Activated CD4-positive, alpha-beta T cell treated with anti-CD3 and anti-CD28 coated beads, Interleukin-2, Interleukin-4, amounts not matched to agents 100 ng/mL and 50 ng/mL, durations not matched to agents 16 hours and 8 hours (primary cell): ENCODE results near the gene ATP2C2.
"Not testable (repeated sequence)": the region's sequence is repeated elsewhere in the genome, so short reads cannot be mapped to it uniquely, and the experiment has no call there.

Experiments
- DNase-seq: peaks from one replicate; pipeline ENCODE4 v3.0.0-alpha.2; 2020; ENCODE audit warnings: low spot score

Gene ATP2C2

GRCh38 chr16:84367297-84367680 is 1.0 kb upstream of the ATP2C2 start:
- no peak for DNase-seq

GRCh38 chr16:84367750-84368307 is 509 bp upstream of the ATP2C2 start:
- DNase-seq: no peak

GRCh38 chr16:84369105-84369504 is 767 bp downstream of the ATP2C2 start:
- DNase-seq: no peak

DNA sequence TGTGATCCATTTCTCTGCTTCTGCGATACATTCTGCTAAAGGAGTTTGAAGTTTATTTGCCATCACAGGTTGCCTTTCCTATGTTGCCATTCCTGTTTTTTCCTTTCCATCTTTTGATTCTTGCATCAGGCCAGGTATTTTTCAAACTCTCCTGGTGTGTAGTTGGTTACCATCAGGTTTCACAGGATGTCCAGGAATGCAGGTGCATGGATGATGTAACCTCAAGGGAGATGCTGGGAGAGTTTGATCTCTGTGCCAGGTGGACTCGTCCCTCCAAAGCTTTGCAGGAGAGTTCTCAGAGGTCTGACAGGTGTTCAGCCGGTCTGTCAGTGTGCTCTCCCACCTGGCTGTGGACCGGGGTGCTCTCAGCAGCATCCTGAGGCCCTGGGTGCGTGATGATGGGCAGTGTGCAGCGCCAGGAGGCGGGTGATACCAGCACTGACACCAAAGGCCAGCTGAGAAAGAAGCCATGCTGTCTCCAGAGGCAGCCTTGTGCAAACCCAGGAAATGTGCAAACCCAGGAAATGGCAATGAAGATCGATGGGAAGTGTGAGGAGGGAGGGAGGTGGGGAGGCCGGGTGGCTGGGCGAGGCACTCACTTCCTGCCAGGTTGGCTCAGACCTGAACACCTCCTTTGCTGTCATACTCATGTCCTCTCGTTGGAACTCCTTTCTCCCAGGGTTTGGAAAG is 1.7 kb downstream of the ATP2C2 start:
- no peak for DNase-seq

GRCh38 chr16:84370723-84371552 is 2.6 kb downstream of the ATP2C2 start:
- no peak for DNase-seq

DNA sequence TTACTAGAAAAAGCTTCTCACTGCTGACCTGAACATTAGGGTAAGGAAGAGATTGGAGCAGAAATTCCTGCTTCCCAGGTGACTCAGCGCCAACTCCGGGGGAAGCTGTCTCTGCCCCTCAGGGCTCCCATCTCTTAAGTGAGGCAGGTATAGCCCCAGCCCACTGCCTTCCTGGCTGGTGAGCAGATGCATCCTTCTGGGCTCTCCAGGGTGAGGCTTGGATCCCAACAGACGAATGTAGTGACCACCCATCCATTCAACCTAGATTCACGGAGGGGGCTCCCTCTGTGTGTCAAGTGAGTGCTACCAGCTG is 3.2 kb downstream of the ATP2C2 start:
- no peak for DNase-seq

GRCh38 chr16:84373907-84374489 is 5.7 kb downstream of the ATP2C2 start:
- DNase-seq: no peak

DNA sequence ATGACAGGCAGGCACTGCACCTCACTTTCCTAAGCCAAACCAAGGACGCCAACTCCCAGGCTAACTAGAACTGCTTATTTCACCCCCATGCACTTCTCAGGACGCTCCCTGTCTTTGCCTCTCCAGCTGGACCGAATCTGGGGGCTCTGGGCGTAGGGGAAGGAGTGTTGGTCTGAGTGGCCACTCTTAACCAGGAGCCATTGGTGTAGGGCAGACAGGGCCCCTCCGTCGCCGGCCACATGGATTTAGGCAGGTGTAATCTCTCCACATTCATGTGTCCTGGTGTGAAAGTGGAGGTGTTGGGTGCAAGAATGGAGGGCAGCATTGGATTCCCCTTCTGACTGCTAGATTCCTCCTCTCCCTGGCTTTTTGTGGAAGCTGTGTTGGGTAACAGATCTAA is 9.8 kb downstream of the ATP2C2 start:
- DNase-seq: no peak

GRCh38 chr16:84378567-84378966 is 10.2 kb downstream of the ATP2C2 start:
- no peak for DNase-seq

GRCh38 chr16:84379008-84379708 is 10.8 kb downstream of the ATP2C2 start:
- no peak for DNase-seq

DNA sequence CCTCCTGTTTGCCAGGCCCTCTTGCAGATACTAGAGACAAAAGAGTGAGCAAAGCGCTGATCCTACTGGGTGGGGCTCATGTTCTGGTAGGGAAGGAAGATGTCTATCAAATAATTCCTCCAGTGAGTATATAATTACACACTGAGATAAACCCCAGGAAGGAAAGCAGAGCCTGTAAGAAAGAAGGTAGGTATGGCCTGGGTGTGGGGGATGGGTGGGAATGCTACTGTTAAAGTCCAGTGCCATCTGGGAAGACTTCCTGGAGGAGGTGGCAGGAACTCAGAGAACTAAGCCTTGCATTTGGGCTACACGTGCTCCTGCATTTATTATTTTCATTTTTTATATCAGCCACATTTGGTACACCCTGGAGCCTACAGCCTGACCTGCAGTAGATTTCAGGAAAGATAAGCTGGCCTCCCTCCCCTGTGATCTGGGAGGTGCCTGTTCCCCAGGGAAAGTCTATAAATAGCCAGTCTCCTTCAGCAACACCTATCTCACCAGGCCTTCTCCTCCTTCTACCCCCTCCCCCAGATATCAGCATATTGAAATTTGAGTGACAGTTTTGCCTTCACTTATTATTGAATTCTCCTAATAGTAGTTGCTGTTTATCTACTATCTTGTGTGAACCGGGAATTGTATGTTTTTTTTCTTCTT is 11.5 kb downstream of the ATP2C2 start:
- no peak for DNase-seq

- peak; percentile 8 for DNase-seq
These were observed 12.1 kb downstream of the ATP2C2 start for GRCh38 chr16:84380405-84380804.

DNA sequence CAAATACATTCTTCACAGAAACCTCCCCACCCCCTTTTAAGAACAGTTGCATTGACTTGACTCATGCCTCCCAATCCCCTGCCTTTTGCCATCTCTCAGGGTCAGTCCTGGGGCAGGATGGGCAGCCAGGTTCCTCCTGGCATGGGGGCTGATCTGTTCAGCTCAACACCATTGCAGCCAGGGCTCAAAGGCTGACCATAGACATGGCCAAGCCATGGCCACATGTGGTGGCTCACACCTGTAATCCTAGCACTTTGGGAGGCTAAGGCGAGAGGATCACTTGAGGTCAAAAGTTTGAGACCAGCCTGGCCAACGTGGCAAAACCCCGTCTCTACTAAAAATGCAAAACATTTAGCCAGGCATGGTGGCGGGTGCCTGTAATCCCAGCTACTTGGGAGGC is 14.1 kb downstream of the ATP2C2 start:
- DNase-seq: no peak

GRCh38 chr16:84383106-84383505 is 14.8 kb downstream of the ATP2C2 start:
- no peak for DNase-seq

DNA sequence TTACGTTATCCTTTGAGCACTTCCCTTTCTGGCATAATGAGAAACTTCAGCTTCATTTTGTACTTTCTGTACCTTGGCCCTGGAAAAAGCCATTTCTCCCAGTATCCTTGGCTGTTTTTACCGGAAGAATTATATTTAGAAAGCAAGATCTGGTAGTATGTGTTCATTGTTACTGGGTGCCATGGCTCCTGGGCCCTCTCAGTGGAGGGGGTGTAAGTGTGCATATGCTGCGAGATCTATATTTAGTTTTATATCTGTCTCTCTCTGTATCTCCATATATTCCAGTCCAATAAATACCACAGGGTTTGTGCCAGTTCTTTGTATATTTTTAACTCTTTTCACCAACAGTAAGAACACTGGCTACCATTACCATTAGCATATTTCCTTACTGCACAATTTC is 17.7 kb downstream of the ATP2C2 start:
- no peak for DNase-seq

- no peak for DNase-seq
These were observed 18.7 kb downstream of the ATP2C2 start for GRCh38 chr16:84387021-84387420.

DNA sequence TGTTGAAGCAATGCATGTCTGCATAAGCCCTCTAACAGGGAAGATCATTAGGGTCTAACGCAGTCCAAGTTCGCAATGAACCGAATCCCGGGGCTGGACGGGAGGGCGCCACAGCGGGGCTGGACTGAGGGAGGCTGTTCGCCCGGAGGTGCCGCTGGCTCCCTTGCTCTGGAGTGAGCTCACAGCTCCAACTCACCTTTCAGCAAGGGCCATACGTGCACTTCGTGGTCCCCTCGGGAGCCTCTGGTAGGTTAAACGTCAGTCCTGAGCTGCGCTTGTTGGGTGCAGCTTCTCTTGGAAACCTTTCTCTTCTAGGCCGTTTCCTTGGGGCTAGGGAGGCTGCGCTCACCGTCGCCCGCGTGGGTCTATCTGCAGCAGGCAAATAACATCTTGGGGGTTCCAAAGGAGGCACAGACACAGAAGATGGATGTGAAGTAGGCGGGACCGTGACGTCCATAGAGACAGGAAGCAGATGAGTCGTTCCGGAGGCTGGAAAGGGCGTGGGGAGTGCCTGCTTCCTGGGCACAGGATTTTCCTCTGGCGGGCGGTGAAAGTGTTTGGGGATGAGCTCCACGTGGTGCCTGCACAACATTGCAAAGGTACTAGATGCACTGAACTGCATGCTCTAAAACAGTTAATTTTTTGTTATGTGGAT is 21.9 kb downstream of the ATP2C2 start:
- DNase-seq: no peak

- DNase-seq: no peak
These were observed 23.1 kb downstream of the ATP2C2 start for GRCh38 chr16:84391151-84392030.

DNA sequence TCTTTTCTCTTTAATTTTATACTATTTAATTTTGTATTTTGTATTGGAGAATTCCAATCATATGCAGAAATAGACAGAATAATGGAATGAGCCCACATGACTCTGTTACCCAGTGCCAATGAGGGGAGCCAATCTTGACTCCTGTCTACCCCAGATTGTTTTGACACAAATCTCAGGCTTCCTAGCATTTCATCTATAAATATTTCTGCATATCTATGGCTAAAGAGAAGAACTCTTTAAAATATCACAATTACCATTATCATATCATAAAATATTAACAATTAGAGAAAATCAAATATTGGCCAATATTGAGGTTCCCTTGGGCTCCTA is 23.7 kb downstream of the ATP2C2 start:
- no peak for DNase-seq

DNA sequence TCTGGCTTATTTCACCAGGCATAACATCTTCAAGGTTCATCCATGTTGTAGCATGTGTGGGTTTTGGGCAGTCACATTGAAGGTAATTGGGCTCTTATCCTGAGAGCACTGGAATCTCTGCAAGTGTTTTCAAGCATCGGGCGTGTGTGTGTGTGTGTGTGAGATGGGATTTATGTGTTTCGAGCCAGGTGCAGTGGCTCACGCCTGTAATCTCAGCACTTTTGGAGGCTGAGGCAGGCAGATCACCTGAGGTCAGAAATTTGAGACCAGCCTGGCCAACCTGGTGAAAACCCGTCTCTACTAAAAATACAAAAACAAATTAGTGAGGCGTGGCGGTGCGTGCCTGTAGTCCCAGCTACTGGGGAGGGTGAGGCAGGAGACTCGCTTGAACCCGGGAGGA is 27.7 kb downstream of the ATP2C2 start:
- not testable (repeated sequence) for DNase-seq
